ENCODE data around the gene PDGFA. TPM values are rescaled to one million over a fixed set of nuclear protein-coding genes. Genes with fewer than 3 reads are reported as not detected.

PDGFA gene
- total and polyA plus RNA-seq, 2 donors from 2014 or later, result 14.1 to 53.0 TPM

GRCh38 chr7:492714-493065 lies 27.0 kb downstream of the PDGFA start:
- TF ChIP-seq CTCF (IDR thresholded peaks at IDR 0.05; ENCODE audit: borderline replicate concordance, extremely low read depth, insufficient read depth), result no peak
- H3K4me3 ChIP-seq (ENCODE audit: low read length in 3 of 3), result no peak overlapping the region
- intact Hi-C loops (cut with DNase I), result no loop called here
- H3K9ac ChIP-seq (ENCODE audit: low read length in 3 of 3), result no peak overlapping the region
- no peaks in the 10 kb centered on the region for H3K4me1 ChIP-seq (ENCODE audit: control insufficient read depth in 2 of 3, insufficient read depth in 2 of 3, low read depth in 1 of 3, low read length in 3 of 3)
- FAIRE-seq, result no peak
- H3K9me3 ChIP-seq (ENCODE audit: control insufficient read depth in 2 of 3, insufficient read depth in 1 of 3, low read length in 3 of 3), result no peaks in the 10 kb centered on the region
- no peaks in the 10 kb centered on the region for H3K36me3 ChIP-seq (ENCODE audit: control insufficient read depth in 2 of 3, insufficient read depth in 3 of 3, low read length in 3 of 3)
- DNase-seq, result peak in 1 of 5 donors; percentile 56
- H3K27me3 ChIP-seq (ENCODE audit: control insufficient read depth, insufficient read depth, low read length), result no peaks in the 10 kb centered on the region
- no peak overlapping the region for H3K27ac ChIP-seq (ENCODE audit: low read depth in 2 of 2, low read length in 2 of 2)

- Histone ChIP-seq H3K36me3 (ENCODE audit: control insufficient read depth in 2 of 3, insufficient read depth in 3 of 3, low read length in 3 of 3) (no peaks in the 10 kb centered on the region), H3K9ac (ENCODE audit: low read length in 3 of 3) (no peak overlapping the region), H3K4me3 (ENCODE audit: low read length in 3 of 3) (no peak overlapping the region), H3K9me3 (ENCODE audit: control insufficient read depth in 2 of 3, insufficient read depth in 1 of 3, low read length in 3 of 3) (no peaks in the 10 kb centered on the region), H3K27ac (ENCODE audit: low read depth in 2 of 2, low read length in 2 of 2) (no peak overlapping the region), H3K4me1 (ENCODE audit: control insufficient read depth in 2 of 3, insufficient read depth in 2 of 3, low read depth in 1 of 3, low read length in 3 of 3) (no peaks in the 10 kb centered on the region), H3K27me3 (ENCODE audit: control insufficient read depth, insufficient read depth, low read length) (no peaks in the 10 kb centered on the region)
- no peak for TF ChIP-seq CTCF (IDR thresholded peaks at IDR 0.05; ENCODE audit: borderline replicate concordance, extremely low read depth, insufficient read depth)
- FAIRE-seq, result no peak
- DNase-seq, result peak in 1 of 5 donors; percentile 57
- intact Hi-C loops (cut with DNase I), result no loop called here
Observed at GRCh38 chr7:491958-492713, 27.5 kb downstream of the PDGFA start.

- Histone ChIP-seq H3K4me1 (ENCODE audit: control insufficient read depth in 2 of 3, insufficient read depth in 2 of 3, low read depth in 1 of 3, low read length in 3 of 3) (peaks cover 0 to 3% (median 0%) of the 10 kb centered on the region in 3 donors), H3K27me3 (ENCODE audit: control insufficient read depth, insufficient read depth, low read length) (no peaks in the 10 kb centered on the region), H3K27ac (ENCODE audit: low read depth in 2 of 2, low read length in 2 of 2) (no peak overlapping the region), H3K36me3 (ENCODE audit: control insufficient read depth in 2 of 3, insufficient read depth in 3 of 3, low read length in 3 of 3) (no peaks in the 10 kb centered on the region), H3K9me3 (ENCODE audit: control insufficient read depth in 2 of 3, insufficient read depth in 1 of 3, low read length in 3 of 3) (no peaks in the 10 kb centered on the region), H3K9ac (ENCODE audit: low read length in 3 of 3) (no peak overlapping the region), H3K4me3 (ENCODE audit: low read length in 3 of 3) (no peak overlapping the region)
- intact Hi-C loops (cut with DNase I), result no loop called here
- FAIRE-seq, result no peak
- no peak for TF ChIP-seq CTCF (IDR thresholded peaks at IDR 0.05; ENCODE audit: borderline replicate concordance, extremely low read depth, insufficient read depth)
- DNase-seq, result peak in 2 of 5 donors; percentile 51 to 68
Observed at GRCh38 chr7:491292-491957, 28.2 kb downstream of the PDGFA start.
